H1 (cell line): ENCODE results near the gene CD163. TPM values are rescaled to one million over a fixed set of nuclear protein-coding genes. Genes with fewer than 3 reads are reported as not detected.

ENCODE experiments used
- CBX5 ChIP-seq: fragments of 300-800, 300-1000 bp; sonication (generic); IDR thresholded peaks from 2 replicates; pipeline ENCODE4 v1.7.1; 2016; ENCODE audit warnings: antibody characterized with exemption, low read length, low read depth
- CHD7 ChIP-seq: fragments of 300-600 bp; sonication (generic); IDR thresholded peaks from 2 replicates; pipeline ENCODE4 v1.7.1; 2012; ENCODE audit warnings: low read length, moderate library complexity, mild to moderate bottlenecking, inconsistent platforms; ENCODE audit not compliant: insufficient replicate concordance
- CREB1 ChIP-seq: IDR thresholded peaks from 2 replicates; pipeline ENCODE4 v1.6.1; 2012; ENCODE audit warnings: inconsistent platforms
- EP300 ChIP-seq, 2 experiments: IDR thresholded peaks; 1 replicate in 1 of 2; 2 replicates in 1 of 2; pipeline ENCODE4 v1.6.1; 2011 to 2012; ENCODE audit warnings: low read depth in 2 of 2, low read length in 2 of 2, mild to moderate bottlenecking in 2 of 2, borderline replicate concordance in 1 of 2, inconsistent platforms in 1 of 2, moderate library complexity in 1 of 2
- GABPA ChIP-seq: IDR thresholded peaks from 2 replicates; pipeline ENCODE4 v1.6.1; 2011; ENCODE audit warnings: mild to moderate bottlenecking, low read length, moderate library complexity, borderline replicate concordance; ENCODE audit not compliant: insufficient read depth
- GTF2F1 ChIP-seq: IDR thresholded peaks from 2 replicates; pipeline ENCODE4 v1.6.1; 2012; ENCODE audit warnings: low read depth, low read length, improper control_type of control experiment, borderline replicate concordance
- HDAC2 ChIP-seq, 2 experiments: fragments of 300-600 bp in 1 of 2; sonication (generic) in 1 of 2; IDR thresholded peaks; 2 replicates each; pipeline ENCODE4 v1.6.1; 2011 to 2012; ENCODE audit warnings: low read depth in 2 of 2, low read length in 2 of 2, mild to moderate bottlenecking in 2 of 2, moderate library complexity in 2 of 2, borderline replicate concordance in 1 of 2, inconsistent platforms in 1 of 2
- JUN ChIP-seq: IDR thresholded peaks from 2 replicates; pipeline ENCODE4 v1.6.1; 2011; ENCODE audit warnings: low read depth, mild to moderate bottlenecking, improper control_type of control experiment, low read length
- KDM5A ChIP-seq: fragments of 200-600 bp; IDR thresholded peaks from 2 replicates; pipeline ENCODE4 v1.7.1; 2012; ENCODE audit warnings: mild to moderate bottlenecking, low read length, inconsistent platforms, mixed read lengths
- POLR2AphosphoS5 ChIP-seq: IDR thresholded peaks from 2 replicates; pipeline ENCODE4 v1.6.1; 2011; ENCODE audit warnings: low read depth, low read length
- POU5F1 ChIP-seq: IDR thresholded peaks from 2 replicates; pipeline ENCODE4 v1.6.1; 2011; ENCODE audit warnings: low read depth, mild to moderate bottlenecking, low read length, moderate library complexity
- SP1 ChIP-seq: IDR thresholded peaks from 2 replicates; pipeline ENCODE4 v1.6.1; 2011; ENCODE audit warnings: low read depth, low read length
- YY1 ChIP-seq: IDR thresholded peaks from 2 replicates; pipeline ENCODE4 v1.6.1; 2011; ENCODE audit warnings: low read depth, mild to moderate bottlenecking, low read length
- polyA plus RNA-seq, 7 experiments: library from polyadenylated mRNA; depleted of rRNA in 3 of 7; stranded (reverse) in 5 of 7; unstranded in 2 of 7; fragments of >200 nt in 5 of 7; fragments of 200-250 nt in 2 of 7; gene quantifications; 1 replicate in 5 of 7; 2 replicates in 1 of 7; 4 replicates in 1 of 7; pipeline versions ENCODE4 v1.2.1 to v1.2.3, GENCODE V29; 2011 to 2013; ENCODE audit warnings: missing spikeins in 2 of 7, mixed read lengths in 2 of 7
- total RNA-seq: library from RNA; stranded (reverse); fragmentation: NEBNext Ultra II Directional; extraction: Animal tissue kit (Norgen Biotek cat#: 25700); gene quantifications from 2 replicates; pipeline ENCODE4 v1.2.1, GENCODE V29; 2021

Gene CD163
- total and polyA plus RNA-seq, 2 of the 8 experiments (the other 6 are each of a cell fraction or from before 2014, with no cell fraction given) = 0.02 TPM; not detected in 1

GRCh38 chr12:7441216-7441615, 62.4 kb downstream of the CD163 start (continued):
- no peak for TF ChIP-seq CHD7
- no peak for TF ChIP-seq EP300 (IDR thresholded peaks at IDR 0.05; ENCODE audit: borderline replicate concordance in 1 of 2, low read depth in 2 of 2, low read length in 2 of 2)
- TF ChIP-seq YY1 = no peak
- no peak for TF ChIP-seq GTF2F1
- no peak for TF ChIP-seq CBX5
- no peak for TF ChIP-seq GABPA
- no peak for TF ChIP-seq KDM5A
- no peak for TF ChIP-seq HDAC2 (IDR thresholded peaks at IDR 0.05; ENCODE audit: borderline replicate concordance in 1 of 2, low read depth in 2 of 2, low read length in 2 of 2)
- no peak for TF ChIP-seq CREB1
- TF ChIP-seq JUN = no peak
- TF ChIP-seq POLR2AphosphoS5 = no peak
- no peak for TF ChIP-seq POU5F1
- TF ChIP-seq SP1 = no peak
